ENCODE results near the gene KCNA3. TPM values are rescaled to one million over a fixed set of nuclear protein-coding genes. Genes with fewer than 3 reads are reported as not detected.

Gene KCNA3
- total and polyA plus RNA-seq, 8 donors: 0.73 to 11.9 (median 3.3) TPM; not detected in 4

GRCh38 chr1:110638058-110638457 is 36.7 kb downstream of the KCNA3 start:
- WGBS, 5 donors: 53 to 80% (median 68%) methylated on average over 2 of the region's 2 CpGs
- no peak for DNase-seq
- H3K4me3 ChIP-seq: no peak overlapping the region
- H3K27ac ChIP-seq: peak overlapping the region in 1 of 5 donors; percentile 47
- intact Hi-C loops (cut with DNase I; ENCODE audit: low total_unique reads): no loop called here
- TF ChIP-seq CTCF (IDR thresholded peaks at IDR 0.05): no peak
- TF ChIP-seq POLR2AphosphoS5 (IDR thresholded peaks at IDR 0.05): no peak
- TF ChIP-seq EP300 (IDR thresholded peaks at IDR 0.05): no peak
- no peak for TF ChIP-seq POLR2A (IDR thresholded peaks at IDR 0.05)
- no peaks in the 10 kb centered on the region for H3K9me3 ChIP-seq
- H3K27me3 ChIP-seq: peaks cover 0 to 8% (median 7%) of the 10 kb centered on the region in 3 donors
- H3K4me1 ChIP-seq: peaks cover 0 to 19% (median 13%) of the 10 kb centered on the region in 4 donors
- no peaks in the 10 kb centered on the region for H3K36me3 ChIP-seq

- Histone ChIP-seq H3K36me3 (no peaks in the 10 kb centered on the region), H3K27me3 (peaks cover 0 to 8% (median 7%) of the 10 kb centered on the region in 3 donors), H3K4me1 (peaks cover 0 to 19% (median 13%) of the 10 kb centered on the region in 4 donors), H3K4me3 (no peak overlapping the region), H3K9me3 (no peaks in the 10 kb centered on the region), H3K27ac (peak overlapping the region in 1 of 5 donors; percentile 47)
- 53 to 80% (median 63%) methylated on average over 1 to 3 of the region's 3 CpGs for WGBS, 5 donors
- DNase-seq: no peak
- intact Hi-C loops (cut with DNase I; ENCODE audit: low total_unique reads): no loop called here
- TF ChIP-seq POLR2A (IDR thresholded peaks at IDR 0.05) (no peak), POLR2AphosphoS5 (IDR thresholded peaks at IDR 0.05) (no peak), CTCF (IDR thresholded peaks at IDR 0.05) (no peak), EP300 (IDR thresholded peaks at IDR 0.05) (no peak)
Observed at GRCh38 chr1:110637475-110637874, 37.3 kb downstream of the KCNA3 start.

GRCh38 chr1:110636149-110636935 is 38.4 kb downstream of the KCNA3 start:
- TF ChIP-seq EP300 (IDR thresholded peaks at IDR 0.05) (no peak), CTCF (IDR thresholded peaks at IDR 0.05) (no peak), POLR2A (IDR thresholded peaks at IDR 0.05) (no peak), POLR2AphosphoS5 (IDR thresholded peaks at IDR 0.05) (no peak)
- Histone ChIP-seq H3K9me3 (no peaks in the 10 kb centered on the region), H3K36me3 (no peaks in the 10 kb centered on the region), H3K4me1 (peaks cover 0 to 19% (median 13%) of the 10 kb centered on the region in 4 donors), H3K4me3 (no peak overlapping the region), H3K27ac (peak overlapping the region in 2 of 5 donors; percentile 47), H3K27me3 (peaks cover 0 to 15% (median 9%) of the 10 kb centered on the region in 3 donors)
- intact Hi-C loops (cut with DNase I; ENCODE audit: low total_unique reads): no loop called here
- 71 to 88% (median 81%) methylated on average over 4 of the region's 4 CpGs for WGBS, 5 donors
- DNase-seq: no peak

- Histone ChIP-seq H3K4me3 (no peak overlapping the region), H3K36me3 (no peaks in the 10 kb centered on the region), H3K27me3 (peaks cover 0 to 22% (median 9%) of the 10 kb centered on the region in 3 donors), H3K9me3 (no peaks in the 10 kb centered on the region), H3K27ac (peak overlapping the region in 2 of 5 donors; percentile 47), H3K4me1 (peaks cover 0 to 19% (median 13%) of the 10 kb centered on the region in 4 donors)
- TF ChIP-seq EP300 (IDR thresholded peaks at IDR 0.05) (no peak), CTCF (IDR thresholded peaks at IDR 0.05) (no peak), POLR2AphosphoS5 (IDR thresholded peaks at IDR 0.05) (no peak), POLR2A (IDR thresholded peaks at IDR 0.05) (no peak)
- no peak for DNase-seq
- intact Hi-C loops (cut with DNase I; ENCODE audit: low total_unique reads): no loop called here
- WGBS, 5 donors: 76 to 90% (median 89%) methylated on average over 2 of the region's 2 CpGs
Observed at GRCh38 chr1:110635434-110635833, 39.3 kb downstream of the KCNA3 start.

All from stomach (tissue), 9 donors.